Astrocyte (in vitro differentiated cells and primary cell): ENCODE measurements around the gene CES2. TPM values are rescaled to one million over a fixed set of nuclear protein-coding genes. Genes with fewer than 3 reads are reported as not detected.
A peak's percentile ranks its signal among the peaks of the same experiment; 100 is the strongest.
"Not testable (repeated sequence)": the region's sequence is repeated elsewhere in the genome, so short reads cannot be mapped to it uniquely, and the experiment has no call there.

Experiments used
- DNase-seq: peaks from one replicate; pipeline ENCODE4 v3.0.0-alpha.2; 2010; ENCODE audit warnings: low read depth
- FAIRE-seq: peaks from 2 replicates; lab custom pipeline; 2011; peaks lifted over from hg19 to GRCh38; lab: Jason Lieb, UNC
- H2AFZ ChIP-seq: 2 replicates; pipeline ENCODE4 v1.6.0; 2012; ENCODE audit warnings: low read depth, low read length, inconsistent platforms
- H3K27ac ChIP-seq: 2 replicates; pipeline ENCODE4 v1.5.1; 2011; ENCODE audit warnings: low read depth, low read length, inconsistent platforms
- H3K27me3 ChIP-seq: 2 replicates; pipeline ENCODE4 v1.6.0; 2011; ENCODE audit warnings: low read length, inconsistent platforms; ENCODE audit not compliant: insufficient read depth
- H3K36me3 ChIP-seq: 2 replicates; pipeline ENCODE4 v1.5.1; 2011; ENCODE audit warnings: low read length, inconsistent platforms; ENCODE audit not compliant: insufficient read depth
- H3K4me1 ChIP-seq: 2 replicates; pipeline ENCODE4 v1.5.1; 2011; ENCODE audit warnings: low read length, inconsistent platforms; ENCODE audit not compliant: insufficient read depth
- H3K4me2 ChIP-seq: 2 replicates; pipeline ENCODE4 v1.6.0; 2012; ENCODE audit warnings: low read length, inconsistent platforms
- H3K4me3 ChIP-seq: 2 replicates; pipeline ENCODE4 v1.5.1; 2011; ENCODE audit warnings: low read depth, mild to moderate bottlenecking, low read length, inconsistent platforms; ENCODE audit not compliant: insufficient read depth
- H3K79me2 ChIP-seq: 2 replicates; pipeline ENCODE4 v1.6.0; 2012; ENCODE audit warnings: mild to moderate bottlenecking, low read length, inconsistent platforms; ENCODE audit not compliant: insufficient read depth
- H3K9ac ChIP-seq: 2 replicates; pipeline ENCODE4 v1.6.0; 2012; ENCODE audit warnings: mild to moderate bottlenecking, low read length, inconsistent platforms
- H3K9me3 ChIP-seq: 2 replicates; pipeline ENCODE4 v1.5.1; 2012; ENCODE audit warnings: low read depth, mild to moderate bottlenecking, low read length, inconsistent platforms; ENCODE audit not compliant: insufficient read depth
- H4K20me1 ChIP-seq: 2 replicates; pipeline ENCODE4 v1.6.0; 2012; ENCODE audit warnings: low read length, inconsistent platforms; ENCODE audit not compliant: insufficient read depth
- H3K27ac Mint-ChIP-seq: one replicate; pipeline ENCODE4 v1.8.0; 2021; ENCODE audit warnings: mild to moderate bottlenecking, mixed read lengths; ENCODE audit not compliant: unreplicated experiment
- H3K27me3 Mint-ChIP-seq: one replicate; pipeline ENCODE4 v1.8.0; 2021; ENCODE audit warnings: low read depth, mixed read lengths; ENCODE audit not compliant: unreplicated experiment
- H3K36me3 Mint-ChIP-seq: one replicate; pipeline ENCODE4 v1.8.0; 2021; ENCODE audit warnings: low read depth, mixed read lengths; ENCODE audit not compliant: unreplicated experiment
- H3K4me1 Mint-ChIP-seq: one replicate; pipeline ENCODE4 v1.8.0; 2021; ENCODE audit warnings: low read depth, mixed read lengths; ENCODE audit not compliant: unreplicated experiment
- H3K4me3 Mint-ChIP-seq: one replicate; pipeline ENCODE4 v1.8.0; 2021; ENCODE audit warnings: mild to moderate bottlenecking, moderate library complexity, mixed read lengths; ENCODE audit not compliant: unreplicated experiment
- H3K9me3 Mint-ChIP-seq: one replicate; pipeline ENCODE4 v1.8.0; 2021; ENCODE audit warnings: mild to moderate bottlenecking, mixed read lengths; ENCODE audit not compliant: unreplicated experiment
- CTCF ChIP-seq: IDR thresholded peaks from 2 replicates; pipeline ENCODE4 v1.5.1; 2011; ENCODE audit warnings: low read depth, mild to moderate bottlenecking, inconsistent platforms, low read length, moderate library complexity; ENCODE audit not compliant: insufficient read depth
- EZH2 ChIP-seq: IDR thresholded peaks from 2 replicates; pipeline ENCODE4 v1.6.1; 2012; ENCODE audit warnings: mild to moderate bottlenecking, low read length, inconsistent platforms; ENCODE audit not compliant: insufficient read depth
- total RNA-seq: library from RNA; stranded (reverse); gene quantifications from 2 replicates; pipeline ENCODE4 v1.2.1, GENCODE V29; 2021

Gene CES2
- total RNA-seq, 1 donor from 2014 or later = 28.8 TPM

GRCh38 chr16:66953462-66954096 lies 18.3 kb downstream of the CES2 start:
- H3K4me3 ChIP-seq = no peak overlapping the region
- peaks cover 8% of the 10 kb centered on the region for H3K9me3 Mint-ChIP-seq

GRCh38 chr16:66954097-66954659 lies 18.9 kb downstream of the CES2 start:
- Mint-ChIP-seq H3K27ac (peak overlapping the region; percentile 4), H3K27me3 (peaks cover 23% of the 10 kb centered on the region), H3K4me3 (no peak overlapping the region), H3K9me3 (peaks cover 10% of the 10 kb centered on the region), H3K36me3 (peaks cover 3% of the 10 kb centered on the region), H3K4me1 (peaks cover 4% of the 10 kb centered on the region)
- no peaks in the 10 kb centered on the region for H3K79me2 ChIP-seq
- no peak for TF ChIP-seq EZH2
- TF ChIP-seq CTCF = peak; percentile 83
- no peak overlapping the region for H3K4me2 ChIP-seq
- no peak overlapping the region for H3K9ac ChIP-seq
- no peak overlapping the region for H3K4me3 ChIP-seq
- peaks cover 21% of the 10 kb centered on the region for H3K27me3 ChIP-seq
- no peaks in the 10 kb centered on the region for H4K20me1 ChIP-seq
- no peak overlapping the region for H3K27ac ChIP-seq
- DNase-seq (peak; percentile 41), FAIRE-seq (peak; percentile 52)
- H2AFZ ChIP-seq = no peak overlapping the region
- no peaks in the 10 kb centered on the region for H3K4me1 ChIP-seq
- H3K36me3 ChIP-seq = no peaks in the 10 kb centered on the region
- H3K9me3 ChIP-seq = no peaks in the 10 kb centered on the region

More at GRCh38 chr16:66953462-66954096, 18.3 kb downstream of the CES2 start:
- H3K27me3 ChIP-seq = peaks cover 25% of the 10 kb centered on the region
- FAIRE-seq (no peak), DNase-seq (no peak)
- H3K27ac ChIP-seq = no peak overlapping the region
- Mint-ChIP-seq H3K27ac (peak overlapping the region; percentile 4), H3K36me3 (peaks cover 3% of the 10 kb centered on the region), H3K27me3 (peaks cover 20% of the 10 kb centered on the region), H3K4me1 (peaks cover 4% of the 10 kb centered on the region), H3K4me3 (no peak overlapping the region)
- H3K9ac ChIP-seq = no peak overlapping the region
- no peak overlapping the region for H2AFZ ChIP-seq
- peaks cover under 1% of the 10 kb centered on the region for H3K4me1 ChIP-seq
- H3K79me2 ChIP-seq = no peaks in the 10 kb centered on the region
- H3K9me3 ChIP-seq = no peaks in the 10 kb centered on the region
- H3K36me3 ChIP-seq = no peaks in the 10 kb centered on the region
- H4K20me1 ChIP-seq = no peaks in the 10 kb centered on the region
- no peak overlapping the region for H3K4me2 ChIP-seq
- TF ChIP-seq CTCF (no peak), EZH2 (no peak)

- not testable (repeated sequence) for H3K27ac ChIP-seq, H3K79me2 ChIP-seq, H2AFZ ChIP-seq, H3K4me3 ChIP-seq, H3K9me3 ChIP-seq, H3K27ac Mint-ChIP-seq, H3K4me1 Mint-ChIP-seq, FAIRE-seq, H3K9ac ChIP-seq, DNase-seq, H3K9me3 Mint-ChIP-seq, H3K4me1 ChIP-seq, H3K4me2 ChIP-seq, H3K36me3 Mint-ChIP-seq, H3K36me3 ChIP-seq, H4K20me1 ChIP-seq, H3K4me3 Mint-ChIP-seq
- H3K27me3 Mint-ChIP-seq = peaks cover 20% of the 10 kb centered on the region
- H3K27me3 ChIP-seq = peaks cover 12% of the 10 kb centered on the region
These were observed 20.2 kb downstream of the CES2 start for GRCh38 chr16:66955363-66956153.

GRCh38 chr16:66956154-66956457 lies 20.8 kb downstream of the CES2 start:
- H3K4me1 ChIP-seq, DNase-seq, H2AFZ ChIP-seq, H3K9me3 Mint-ChIP-seq, H3K79me2 ChIP-seq, H3K27ac Mint-ChIP-seq, H3K9me3 ChIP-seq, H3K36me3 Mint-ChIP-seq, H4K20me1 ChIP-seq, H3K36me3 ChIP-seq, H3K4me3 Mint-ChIP-seq, H3K9ac ChIP-seq, H3K4me1 Mint-ChIP-seq, H3K4me2 ChIP-seq, FAIRE-seq, H3K27ac ChIP-seq, H3K4me3 ChIP-seq: not testable (repeated sequence)
- H3K27me3 Mint-ChIP-seq = peaks cover 20% of the 10 kb centered on the region
- H3K27me3 ChIP-seq = peaks cover 11% of the 10 kb centered on the region
